HG03025 (cell line): ENCODE results near the gene KRT14.
"Not testable (repeated sequence)": the region's sequence is repeated elsewhere in the genome, so short reads cannot be mapped to it uniquely, and the experiment has no call there.

Source experiments
- ATAC-seq: cut with Tn5 transposase; IDR thresholded peaks from one replicate; pipeline ENCODE4 v1.9.1; 2021; ENCODE audit warnings: mild to moderate bottlenecking, moderate library complexity; ENCODE audit not compliant: unreplicated experiment, low FRiP score

The KRT14 gene

GRCh38 chr17:41580244-41580575 lies 6.5 kb downstream of the KRT14 start:
- no peak for ATAC-seq

- ATAC-seq, result no peak
Observed at GRCh38 chr17:41579484-41580243, 7.0 kb downstream of the KRT14 start.

- ATAC-seq, result no peak
Observed at GRCh38 chr17:41578971-41579370, 7.7 kb downstream of the KRT14 start.

- no peak for ATAC-seq
Observed at GRCh38 chr17:41578538-41578937, 8.2 kb downstream of the KRT14 start.

GRCh38 chr17:41576740-41577139 lies 10.0 kb downstream of the KRT14 start:
- ATAC-seq, result not testable (repeated sequence)

GRCh38 chr17:41575336-41575735 lies 11.4 kb downstream of the KRT14 start:
- no peak for ATAC-seq

- no peak for ATAC-seq
Observed at GRCh38 chr17:41571561-41572434, 14.9 kb downstream of the KRT14 start, which contains the start of gene KRT9. KRT9 (minus strand) TSS chr17:41572059; CDS start chr17:41571992, 67 bp downstream.

- ATAC-seq, result no peak
Observed at GRCh38 chr17:41567317-41567716, 19.4 kb downstream of the KRT14 start.

- ATAC-seq, result no peak
Observed at GRCh38 chr17:41565338-41565737, 21.4 kb downstream of the KRT14 start.

GRCh38 chr17:41563607-41564170 lies 23.0 kb downstream of the KRT14 start:
- ATAC-seq, result no peak

GRCh38 chr17:41561554-41561953 lies 25.1 kb downstream of the KRT14 start:
- ATAC-seq, result no peak

- ATAC-seq, result no peak
Observed at GRCh38 chr17:41559548-41559947, 27.1 kb downstream of the KRT14 start.

- ATAC-seq, result no peak
Observed at GRCh38 chr17:41556931-41557330, 29.8 kb downstream of the KRT14 start.

GRCh38 chr17:41556306-41556705 lies 30.4 kb downstream of the KRT14 start:
- no peak for ATAC-seq

GRCh38 chr17:41555105-41555887 lies 31.4 kb downstream of the KRT14 start:
- ATAC-seq, result no peak

GRCh38 chr17:41553987-41554680 lies 32.6 kb downstream of the KRT14 start:
- no peak for ATAC-seq

- ATAC-seq, result no peak
Observed at GRCh38 chr17:41553176-41553575, 33.5 kb downstream of the KRT14 start.

GRCh38 chr17:41552455-41552854 lies 34.2 kb downstream of the KRT14 start:
- ATAC-seq, result no peak

GRCh38 chr17:41551365-41551764 lies 35.3 kb downstream of the KRT14 start:
- no peak for ATAC-seq

GRCh38 chr17:41549596-41550039 lies 37.1 kb downstream of the KRT14 start:
- no peak for ATAC-seq
